Measurements from ENCODE around the gene GABBR2. TPM values are rescaled to one million over a fixed set of nuclear protein-coding genes. Genes with fewer than 3 reads are reported as not detected.

Gene GABBR2
- total RNA-seq, 1 experiment from 2014 or later = 6.3 TPM

DNA sequence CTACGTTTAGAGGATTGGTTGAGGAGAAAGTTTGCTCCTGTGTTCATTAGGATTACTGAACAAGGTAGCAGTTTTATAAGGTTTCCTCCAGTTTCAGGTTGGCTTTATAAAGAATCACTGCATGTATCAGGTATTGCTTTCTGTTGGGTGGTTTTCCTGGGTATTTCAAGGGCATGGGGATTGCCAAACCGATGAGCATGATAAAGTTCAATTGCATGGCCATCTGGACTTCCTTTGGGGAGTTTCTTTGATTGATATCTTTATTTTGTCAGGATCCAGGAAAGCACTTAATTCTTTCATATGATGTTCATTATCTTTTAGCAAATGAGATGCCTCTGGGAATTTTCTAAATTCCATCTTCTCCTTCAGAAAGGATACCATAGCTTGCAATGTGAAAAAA is 10.3 kb upstream of the GABBR2 start:
- no TSS peak for BruUV-seq (replicated peaks)
- intact Hi-C loops (cut with micrococcal nuclease; ENCODE audit: unreplicated experiment) (no loop called here), in situ Hi-C loops (cut with HindIII; ENCODE audit: low pct_unique_long_range_greater_than_20kb, low sequenced_read_pairs) (no loop called here)
- ChIA-PET POLR2A (no interaction called here), CTCF (no interaction called here)
- Histone ChIP-seq H3K9me3 (ENCODE audit: control insufficient read depth, insufficient read depth, low read depth, low read length) (no peaks in the 10 kb centered on the region), H3K4me1 (ENCODE audit: control insufficient read depth, insufficient read depth, low read length) (no peaks in the 10 kb centered on the region), H3K27me3 (ENCODE audit: control insufficient read depth, insufficient read depth, low read length) (peaks cover 4% of the 10 kb centered on the region), H3K36me3 (ENCODE audit: control insufficient read depth, insufficient read depth, low read length) (no peaks in the 10 kb centered on the region), H3K27ac (ENCODE audit: low read length) (no peak overlapping the region), H3K4me3 (ENCODE audit: low read depth in 2 of 2, low read length in 2 of 2) (no peak overlapping the region)
- TF ChIP-seq POLR2AphosphoS5 (IDR thresholded peaks at IDR 0.05; ENCODE audit: low read depth, low read length) = no peak
- TF ChIP-seq, protein P1, sequence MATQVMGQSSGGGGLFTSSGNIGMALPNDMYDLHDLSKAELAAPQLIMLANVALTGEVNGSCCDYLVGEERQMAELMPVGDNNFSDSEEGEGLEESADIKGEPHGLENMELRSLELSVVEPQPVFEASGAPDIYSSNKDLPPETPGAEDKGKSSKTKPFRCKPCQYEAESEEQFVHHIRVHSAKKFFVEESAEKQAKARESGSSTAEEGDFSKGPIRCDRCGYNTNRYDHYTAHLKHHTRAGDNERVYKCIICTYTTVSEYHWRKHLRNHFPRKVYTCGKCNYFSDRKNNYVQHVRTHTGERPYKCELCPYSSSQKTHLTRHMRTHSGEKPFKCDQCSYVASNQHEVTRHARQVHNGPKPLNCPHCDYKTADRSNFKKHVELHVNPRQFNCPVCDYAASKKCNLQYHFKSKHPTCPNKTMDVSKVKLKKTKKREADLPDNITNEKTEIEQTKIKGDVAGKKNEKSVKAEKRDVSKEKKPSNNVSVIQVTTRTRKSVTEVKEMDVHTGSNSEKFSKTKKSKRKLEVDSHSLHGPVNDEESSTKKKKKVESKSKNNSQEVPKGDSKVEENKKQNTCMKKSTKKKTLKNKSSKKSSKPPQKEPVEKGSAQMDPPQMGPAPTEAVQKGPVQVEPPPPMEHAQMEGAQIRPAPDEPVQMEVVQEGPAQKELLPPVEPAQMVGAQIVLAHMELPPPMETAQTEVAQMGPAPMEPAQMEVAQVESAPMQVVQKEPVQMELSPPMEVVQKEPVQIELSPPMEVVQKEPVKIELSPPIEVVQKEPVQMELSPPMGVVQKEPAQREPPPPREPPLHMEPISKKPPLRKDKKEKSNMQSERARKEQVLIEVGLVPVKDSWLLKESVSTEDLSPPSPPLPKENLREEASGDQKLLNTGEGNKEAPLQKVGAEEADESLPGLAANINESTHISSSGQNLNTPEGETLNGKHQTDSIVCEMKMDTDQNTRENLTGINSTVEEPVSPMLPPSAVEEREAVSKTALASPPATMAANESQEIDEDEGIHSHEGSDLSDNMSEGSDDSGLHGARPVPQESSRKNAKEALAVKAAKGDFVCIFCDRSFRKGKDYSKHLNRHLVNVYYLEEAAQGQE (IDR thresholded peaks at IDR 0.05; ENCODE audit: insufficient read depth in 1 of 2, low read depth in 2 of 2, low read length in 1 of 2) = no peak
- ATAC-seq (no peak), DNase-seq (ENCODE audit: low read depth, low spot score) (no peak)

DNA sequence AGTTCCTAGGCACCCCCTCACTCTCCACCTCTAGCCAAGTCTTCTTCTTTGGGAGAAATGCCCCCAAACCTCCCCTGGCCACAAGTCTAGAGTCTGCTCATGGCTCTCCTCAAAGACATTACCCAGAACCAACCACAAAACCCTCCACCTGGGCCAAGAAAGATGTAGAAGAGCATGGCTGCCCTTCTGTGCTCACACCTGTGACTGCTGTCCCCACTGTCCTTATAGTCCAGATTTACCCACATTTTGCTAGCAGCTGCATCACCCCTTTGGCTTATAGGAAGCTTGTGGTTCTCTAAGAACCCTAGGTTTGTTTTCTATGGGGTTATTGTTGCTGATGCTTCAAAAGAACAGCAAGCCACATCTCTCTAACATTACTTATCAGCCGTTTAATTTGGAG is 6.1 kb upstream of the GABBR2 start:
- in situ Hi-C loops (cut with HindIII; ENCODE audit: low pct_unique_long_range_greater_than_20kb, low sequenced_read_pairs) (no loop called here), intact Hi-C loops (cut with micrococcal nuclease; ENCODE audit: unreplicated experiment) (no loop called here)
- Histone ChIP-seq H3K4me3 (ENCODE audit: low read depth in 2 of 2, low read length in 2 of 2) (no peak overlapping the region), H3K36me3 (ENCODE audit: control insufficient read depth, insufficient read depth, low read length) (no peaks in the 10 kb centered on the region), H3K9me3 (ENCODE audit: control insufficient read depth, insufficient read depth, low read depth, low read length) (no peaks in the 10 kb centered on the region), H3K27ac (ENCODE audit: low read length) (no peak overlapping the region), H3K4me1 (ENCODE audit: control insufficient read depth, insufficient read depth, low read length) (no peaks in the 10 kb centered on the region), H3K27me3 (ENCODE audit: control insufficient read depth, insufficient read depth, low read length) (peaks cover 3% of the 10 kb centered on the region)
- DNase-seq (ENCODE audit: low read depth, low spot score) = no peak
- ChIA-PET POLR2A (no interaction called here), CTCF (no interaction called here)
- no peak for ATAC-seq
- BruUV-seq (replicated peaks) = no TSS peak
- no peak for TF ChIP-seq SIN3A (IDR thresholded peaks at IDR 0.05; ENCODE audit: borderline replicate concordance, insufficient read depth, low read depth, low read length)
- TF ChIP-seq POLR2AphosphoS5 (IDR thresholded peaks at IDR 0.05; ENCODE audit: low read depth, low read length) = no peak
- TF ChIP-seq TCF7L2 (IDR thresholded peaks at IDR 0.05; ENCODE audit: low read depth, low read length) = no peak
- TF ChIP-seq, protein P1 (IDR thresholded peaks at IDR 0.05; ENCODE audit: insufficient read depth in 1 of 2, low read depth in 2 of 2, low read length in 1 of 2) = no peak
- TF ChIP-seq, protein P2, sequence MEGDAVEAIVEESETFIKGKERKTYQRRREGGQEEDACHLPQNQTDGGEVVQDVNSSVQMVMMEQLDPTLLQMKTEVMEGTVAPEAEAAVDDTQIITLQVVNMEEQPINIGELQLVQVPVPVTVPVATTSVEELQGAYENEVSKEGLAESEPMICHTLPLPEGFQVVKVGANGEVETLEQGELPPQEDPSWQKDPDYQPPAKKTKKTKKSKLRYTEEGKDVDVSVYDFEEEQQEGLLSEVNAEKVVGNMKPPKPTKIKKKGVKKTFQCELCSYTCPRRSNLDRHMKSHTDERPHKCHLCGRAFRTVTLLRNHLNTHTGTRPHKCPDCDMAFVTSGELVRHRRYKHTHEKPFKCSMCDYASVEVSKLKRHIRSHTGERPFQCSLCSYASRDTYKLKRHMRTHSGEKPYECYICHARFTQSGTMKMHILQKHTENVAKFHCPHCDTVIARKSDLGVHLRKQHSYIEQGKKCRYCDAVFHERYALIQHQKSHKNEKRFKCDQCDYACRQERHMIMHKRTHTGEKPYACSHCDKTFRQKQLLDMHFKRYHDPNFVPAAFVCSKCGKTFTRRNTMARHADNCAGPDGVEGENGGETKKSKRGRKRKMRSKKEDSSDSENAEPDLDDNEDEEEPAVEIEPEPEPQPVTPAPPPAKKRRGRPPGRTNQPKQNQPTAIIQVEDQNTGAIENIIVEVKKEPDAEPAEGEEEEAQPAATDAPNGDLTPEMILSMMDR (IDR thresholded peaks at IDR 0.05) = no peak
